Right cardiac atrium (tissue), 5 donors: ENCODE results near the gene CNTN5. TPM values are rescaled to one million over a fixed set of nuclear protein-coding genes. Genes with fewer than 3 reads are reported as not detected.
"Not testable (repeated sequence)": the region's sequence is repeated elsewhere in the genome, so short reads cannot be mapped to it uniquely, and the experiment has no call there.

Experiments used
- ATAC-seq, 2 donors: fragments of 200-7000 bp; cut with Tn5 transposase; one replicate each; pipeline versions ENCODE4 v1.8.0 to v1.9.1; 2020; ENCODE audit warnings: moderate library complexity in 2 of 2, mild to moderate bottlenecking in 1 of 2
- DNase-seq, 3 donors: peaks; one replicate each; pipeline ENCODE4 v3.0.0-alpha.2; 2020
- H3K27ac ChIP-seq: one replicate; pipeline ENCODE4 v1.5.1; 2013; ENCODE audit warnings: mild to moderate bottlenecking, low read length, control low read depth, moderate library complexity
- H3K27me3 ChIP-seq: one replicate; pipeline ENCODE4 v1.6.1; 2013; ENCODE audit not compliant: control insufficient read depth, insufficient read depth
- H3K4me1 ChIP-seq: one replicate; pipeline ENCODE4 v1.6.1; 2013; ENCODE audit warnings: low read length; ENCODE audit not compliant: control insufficient read depth, insufficient read depth
- H3K4me3 ChIP-seq: one replicate; pipeline ENCODE4 v1.5.1; 2013; ENCODE audit warnings: low read length, control low read depth
- H3K9me3 ChIP-seq: one replicate; pipeline ENCODE4 v1.6.1; 2013; ENCODE audit warnings: low read length; ENCODE audit not compliant: control insufficient read depth
- WGBS: extraction: QIAGEN DNeasy Blood & Tissue Kit; methylation state at CpG from one replicate; pipeline ENCODE4 v1.1.7; 2013; 5-methylcytosine and 5-hydroxymethylcytosine counted together
- intact Hi-C, 4 donors: fragments of 100-400 bp; cut with DNase I; formaldehyde crosslinking; loops; one replicate each; pipeline versions ENCODE4 v1.11.0 to v1.14.0; 2022 to 2023
- polyA plus RNA-seq: library from polyadenylated mRNA; stranded (reverse); fragments of 200-250 nt; gene quantifications from one replicate; pipeline ENCODE4 v1.2.3, GENCODE V29; 2013
- total RNA-seq, 4 donors: library from RNA; stranded (reverse); fragmentation: NEBNext Ultra II Directional; extraction: Animal tissue kit (Norgen Biotek cat#: 25700); gene quantifications; one replicate each; pipeline ENCODE4 v1.2.1, GENCODE V29; 2021
- donor health status: healthy with polysubstance abuse.
- donor health status: DM: no; HTN: yes; CAD: no.
- donor health status: DM: no; HTN: no; CAD: no.
- donor health status: DM: no; HTN: yes; CAD: no; lungs with severe emphysema.
- donor health status: DM: yes; HTN: yes; CAD: no.

CNTN5 gene
- total and polyA plus RNA-seq, 5 donors, result under 0.01 to 0.09 (median 0.08) TPM; not detected in 2

- WGBS, result 89% methylated on average over 2 of the region's 2 CpGs
- intact Hi-C loops, result no loop called here
- no peak overlapping the region for H3K4me3 ChIP-seq
Measured at GRCh38 chr11:99275521-99275920, 254.8 kb downstream of the CNTN5 start.

GRCh38 chr11:99277281-99277680, 256.5 kb downstream of the CNTN5 start:
- no peak overlapping the region for H3K4me3 ChIP-seq
- WGBS, result 26% methylated on average over 1 of the region's 1 CpG
- no peaks in the 10 kb centered on the region for H3K27me3 ChIP-seq
- intact Hi-C loops, result no loop called here
- no peak overlapping the region for H3K27ac ChIP-seq
- H3K4me1 ChIP-seq, result no peaks in the 10 kb centered on the region
- no peak for DNase-seq
- no peak for ATAC-seq
- H3K9me3 ChIP-seq, result no peaks in the 10 kb centered on the region

More at GRCh38 chr11:99275521-99275920, 254.8 kb downstream of the CNTN5 start:
- Histone ChIP-seq H3K4me1 (no peaks in the 10 kb centered on the region), H3K27ac (no peak overlapping the region), H3K27me3 (no peaks in the 10 kb centered on the region), H3K9me3 (no peaks in the 10 kb centered on the region)
- DNase-seq (no peak), ATAC-seq (no peak)

GRCh38 chr11:99279266-99279665, 258.5 kb downstream of the CNTN5 start:
- no peak for DNase-seq
- Histone ChIP-seq H3K27me3 (no peaks in the 10 kb centered on the region), H3K27ac (no peak overlapping the region), H3K9me3 (no peaks in the 10 kb centered on the region), H3K4me1 (no peaks in the 10 kb centered on the region), H3K4me3 (no peak overlapping the region)
- no peak for ATAC-seq
- intact Hi-C loops, result no loop called here

- Histone ChIP-seq H3K9me3 (no peaks in the 10 kb centered on the region), H3K27ac (no peak overlapping the region), H3K4me1 (no peaks in the 10 kb centered on the region), H3K27me3 (no peaks in the 10 kb centered on the region), H3K4me3 (no peak overlapping the region)
- intact Hi-C loops, result no loop called here
- WGBS, result 89% methylated on average over 1 of the region's 1 CpG
- DNase-seq (no peak), ATAC-seq (no peak)
Measured at GRCh38 chr11:99281331-99281730, 260.6 kb downstream of the CNTN5 start.

GRCh38 chr11:99297925-99298324, 277.2 kb downstream of the CNTN5 start:
- H3K4me1 ChIP-seq, H3K27me3 ChIP-seq, DNase-seq, H3K27ac ChIP-seq, ATAC-seq, H3K9me3 ChIP-seq, H3K4me3 ChIP-seq, intact Hi-C loops: not testable (repeated sequence)
- WGBS, result 65% methylated on average over 8 of the region's 8 CpGs

GRCh38 chr11:99307510-99308088, 286.9 kb downstream of the CNTN5 start:
- Histone ChIP-seq H3K4me3 (no peak overlapping the region), H3K27me3 (no peaks in the 10 kb centered on the region), H3K9me3 (no peaks in the 10 kb centered on the region), H3K27ac (no peak overlapping the region), H3K4me1 (no peaks in the 10 kb centered on the region)
- ATAC-seq (no peak), DNase-seq (no peak)
- intact Hi-C loops, result no loop called here
- 76% methylated on average over 3 of the region's 3 CpGs for WGBS

GRCh38 chr11:99311870-99312269, 291.1 kb downstream of the CNTN5 start:
- 63% methylated on average over 1 of the region's 1 CpG for whole genome bisulfite sequencing
- ATAC-seq, result no peak

GRCh38 chr11:99316776-99317520, 296.2 kb downstream of the CNTN5 start:
- Histone ChIP-seq H3K9me3 (no peaks in the 10 kb centered on the region), H3K4me1 (no peaks in the 10 kb centered on the region), H3K4me3 (peak overlapping the region; percentile 23), H3K27ac (no peak overlapping the region), H3K27me3 (no peaks in the 10 kb centered on the region)
- DNase-seq (peak; percentile 19 to 73 (median 65)), ATAC-seq (peak in 1 of 2 donors; percentile 72)
- intact Hi-C loops, result no loop called here
- 16% methylated on average over 13 of the region's 13 CpGs for WGBS

More at GRCh38 chr11:99311870-99312269, 291.1 kb downstream of the CNTN5 start:
- no peak overlapping the region for H3K4me3 ChIP-seq
- no peaks in the 10 kb centered on the region for H3K4me1 ChIP-seq
- H3K27me3 ChIP-seq, result no peaks in the 10 kb centered on the region
- no peaks in the 10 kb centered on the region for H3K9me3 ChIP-seq
- no peak overlapping the region for H3K27ac ChIP-seq
- DNase-seq, result no peak
- intact Hi-C loops, result no loop called here

- intact Hi-C loops, result no loop called here
- H3K27me3 ChIP-seq, result no peaks in the 10 kb centered on the region
- no peak overlapping the region for H3K27ac ChIP-seq
- ATAC-seq (no peak), DNase-seq (no peak)
- H3K4me3 ChIP-seq, result no peak overlapping the region
- WGBS, result 64% methylated on average over 4 of the region's 4 CpGs
- no peaks in the 10 kb centered on the region for H3K4me1 ChIP-seq
- H3K9me3 ChIP-seq, result no peaks in the 10 kb centered on the region
Measured at GRCh38 chr11:99320769-99321290, 300.1 kb downstream of the CNTN5 start.

GRCh38 chr11:99325847-99326246, 305.1 kb downstream of the CNTN5 start:
- Histone ChIP-seq H3K9me3 (no peaks in the 10 kb centered on the region), H3K27me3 (no peaks in the 10 kb centered on the region), H3K4me3 (no peak overlapping the region), H3K4me1 (no peaks in the 10 kb centered on the region), H3K27ac (no peak overlapping the region)
- intact Hi-C loops, result no loop called here
- no peak for ATAC-seq
- WGBS, result 64% methylated on average over 8 of the region's 8 CpGs
- no peak for DNase-seq

GRCh38 chr11:99327066-99327465, 306.3 kb downstream of the CNTN5 start:
- no peak for ATAC-seq
- intact Hi-C loops, result no loop called here
- WGBS, result 90% methylated on average over 1 of the region's 1 CpG
- H3K27ac ChIP-seq, result no peak overlapping the region
- DNase-seq, result no peak
- no peaks in the 10 kb centered on the region for H3K4me1 ChIP-seq
- no peak overlapping the region for H3K4me3 ChIP-seq
- H3K9me3 ChIP-seq, result no peaks in the 10 kb centered on the region
- H3K27me3 ChIP-seq, result no peaks in the 10 kb centered on the region
